HG02678 (cell line): ENCODE results near the gene CRYBA4.

Experiments
- ATAC-seq: cut with Tn5 transposase; IDR thresholded peaks from one replicate; pipeline ENCODE4 v1.9.1; 2021; ENCODE audit warnings: mild to moderate bottlenecking, moderate library complexity; ENCODE audit not compliant: unreplicated experiment

The CRYBA4 gene

GRCh38 chr22:26620197-26620596, 1.6 kb upstream of the CRYBA4 start:
- ATAC-seq: no peak

DNA sequence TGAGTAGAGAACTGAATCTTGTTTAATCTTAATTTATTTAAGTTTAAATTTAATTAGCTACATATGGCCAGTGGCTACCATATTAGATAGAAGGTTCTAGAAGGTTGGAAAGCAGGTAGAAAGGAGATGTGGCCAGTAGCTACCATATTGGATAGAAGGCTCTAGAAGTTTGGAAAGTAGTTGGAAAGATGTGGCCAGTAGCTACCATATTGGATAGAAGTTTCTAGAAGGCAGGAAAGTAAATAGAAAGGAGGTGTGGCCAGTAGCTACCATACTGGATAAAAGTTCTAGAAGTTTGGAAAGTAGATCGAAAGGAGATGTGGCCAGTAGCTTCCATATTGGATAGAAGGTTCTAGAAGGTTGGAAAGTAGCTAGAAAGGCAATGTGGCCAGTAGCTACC, 2.2 kb downstream of the CRYBA4 start:
- ATAC-seq: no peak

DNA sequence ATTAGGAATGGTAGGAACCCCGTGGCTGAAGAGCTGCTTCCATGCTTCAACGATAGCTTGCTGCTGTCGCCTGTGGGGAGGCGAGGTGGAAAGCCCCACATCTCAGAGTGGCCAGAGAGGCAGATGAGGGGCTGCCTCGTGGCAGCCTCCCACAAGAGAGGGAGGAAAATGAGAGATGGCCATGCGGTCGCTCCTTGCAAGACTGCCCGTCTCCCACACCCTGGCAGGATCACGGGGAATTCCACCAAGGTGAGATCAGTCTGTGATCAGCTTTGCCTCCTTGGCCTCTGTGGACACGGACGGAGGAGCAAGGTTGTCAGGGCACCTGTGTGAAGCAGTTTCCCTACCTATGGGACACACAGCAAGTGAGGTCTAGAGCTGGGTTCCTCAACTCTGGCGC, 3.0 kb downstream of the CRYBA4 start:
- ATAC-seq: no peak

GRCh38 chr22:26629988-26630761, 8.4 kb downstream of the CRYBA4 start:
- no peak for ATAC-seq

GRCh38 chr22:26631282-26631681, 9.5 kb downstream of the CRYBA4 start:
- no peak for ATAC-seq

DNA sequence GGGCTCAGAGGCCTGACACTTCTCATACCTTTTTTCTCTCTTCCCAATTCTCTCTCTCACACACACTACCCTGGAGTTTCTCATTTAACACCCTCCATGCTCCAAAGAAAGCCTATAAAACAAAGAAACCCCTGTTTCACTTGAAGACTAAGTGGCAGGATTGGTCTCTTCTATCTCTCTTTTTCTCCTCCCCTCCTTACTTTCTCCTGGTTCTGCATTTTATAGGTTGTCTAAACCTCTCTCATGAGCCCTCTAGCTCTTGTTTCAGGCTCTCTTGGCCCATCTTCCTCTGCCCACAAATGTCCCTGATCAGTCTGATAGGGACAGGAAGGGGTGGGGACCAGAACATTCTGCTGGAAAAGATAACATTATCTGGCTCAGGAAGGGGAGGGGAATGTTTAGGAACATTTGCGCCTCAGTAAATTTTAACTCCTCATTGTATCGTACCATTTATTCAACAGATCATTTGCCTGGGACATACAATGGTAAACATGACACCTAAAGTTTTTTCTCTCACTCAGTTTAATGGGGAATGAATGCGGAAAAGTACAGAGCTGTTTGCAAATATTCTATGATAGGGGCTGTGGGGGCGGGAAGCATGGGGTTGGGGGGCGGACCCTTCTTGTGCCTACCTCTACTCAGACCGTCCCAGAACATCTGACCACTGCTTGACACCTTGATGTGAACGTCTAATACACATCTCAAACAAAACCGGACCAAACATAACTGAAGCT, 10.8 kb downstream of the CRYBA4 start:
- no peak for ATAC-seq

DNA sequence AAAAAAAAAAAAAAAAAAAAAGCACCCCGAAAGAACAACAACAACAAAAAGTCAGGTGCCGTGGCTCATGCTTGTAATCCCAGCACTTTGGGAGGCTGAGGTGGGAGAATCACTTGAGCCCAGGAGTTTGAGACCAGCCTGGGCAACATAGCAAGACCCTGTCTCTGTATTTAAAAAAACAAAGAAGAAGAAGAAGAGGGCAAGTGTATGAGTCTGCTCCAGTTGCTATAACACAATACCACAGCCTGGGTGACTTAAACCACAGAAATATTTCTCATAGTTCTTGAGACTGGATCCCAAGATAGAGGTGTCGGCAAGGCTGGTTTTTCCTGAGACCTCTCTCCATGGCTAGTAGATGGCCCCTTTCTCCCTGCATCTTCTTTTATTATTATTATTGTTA, 12.4 kb downstream of the CRYBA4 start:
- no peak for ATAC-seq

GRCh38 chr22:26635117-26635516, 13.4 kb downstream of the CRYBA4 start:
- ATAC-seq: no peak

GRCh38 chr22:26636296-26636695, 14.5 kb downstream of the CRYBA4 start:
- no peak for ATAC-seq

- ATAC-seq: no peak
Measured at GRCh38 chr22:26642465-26643417, 21.0 kb downstream of the CRYBA4 start.

- no peak for ATAC-seq
Measured at GRCh38 chr22:26643418-26644100, 21.8 kb downstream of the CRYBA4 start.

DNA sequence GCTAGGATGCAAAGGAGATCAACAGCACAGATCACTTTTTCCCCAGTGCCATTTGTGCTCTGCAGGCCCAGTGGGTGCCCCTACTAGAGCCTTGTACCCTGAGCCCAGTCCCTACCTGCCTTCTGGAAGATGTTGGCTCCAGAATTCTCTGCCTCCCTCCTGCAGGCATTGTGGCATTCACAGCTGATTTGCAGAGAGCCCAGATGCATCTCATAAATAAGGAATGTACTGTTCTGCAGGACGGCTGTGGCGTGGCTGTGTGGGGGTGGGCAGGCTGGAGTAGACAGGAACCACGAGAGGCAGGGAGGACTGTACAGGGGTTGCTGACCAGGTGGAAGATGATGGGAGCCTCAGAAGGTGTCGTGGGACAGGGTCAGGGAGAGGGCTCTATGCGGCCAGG, 24.4 kb downstream of the CRYBA4 start:
- no peak for ATAC-seq

GRCh38 chr22:26648011-26648497, 26.3 kb downstream of the CRYBA4 start:
- no peak for ATAC-seq

- no peak for ATAC-seq
Measured at GRCh38 chr22:26648528-26649388, 27.0 kb downstream of the CRYBA4 start.

DNA sequence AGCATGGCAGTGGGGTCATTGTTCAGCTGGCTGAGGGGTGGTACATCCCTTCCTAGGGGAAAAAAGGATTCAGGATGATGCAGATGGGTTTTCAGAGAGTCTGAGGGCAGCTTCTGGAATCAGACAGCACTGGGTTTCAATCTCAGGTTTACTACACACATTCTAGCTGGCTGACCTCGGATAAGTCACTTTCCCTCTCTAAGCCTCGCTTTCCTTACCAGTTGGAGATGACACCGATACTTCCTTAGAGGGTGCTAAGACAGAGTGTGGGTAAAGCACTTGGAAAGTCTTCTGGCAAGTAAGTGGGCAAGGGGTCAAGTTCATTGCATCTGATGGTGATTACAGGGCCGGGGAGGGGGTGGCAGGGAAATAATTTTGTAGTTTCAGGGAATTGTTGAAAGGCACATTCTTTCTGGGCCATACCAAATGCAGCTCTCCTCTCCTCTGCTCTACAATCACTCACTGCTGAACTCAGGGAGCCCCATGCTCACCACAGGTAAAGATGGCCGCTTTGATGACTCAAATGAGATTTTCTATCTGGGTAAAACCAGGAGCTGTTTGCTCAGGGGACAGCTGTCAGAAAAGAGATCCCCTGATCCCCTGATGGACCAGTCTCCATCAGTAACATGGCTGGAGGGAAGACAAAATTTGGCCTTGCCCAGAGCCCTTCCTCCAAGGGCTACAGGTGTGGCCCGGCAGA, 29.1 kb downstream of the CRYBA4 start:
- no peak for ATAC-seq

DNA sequence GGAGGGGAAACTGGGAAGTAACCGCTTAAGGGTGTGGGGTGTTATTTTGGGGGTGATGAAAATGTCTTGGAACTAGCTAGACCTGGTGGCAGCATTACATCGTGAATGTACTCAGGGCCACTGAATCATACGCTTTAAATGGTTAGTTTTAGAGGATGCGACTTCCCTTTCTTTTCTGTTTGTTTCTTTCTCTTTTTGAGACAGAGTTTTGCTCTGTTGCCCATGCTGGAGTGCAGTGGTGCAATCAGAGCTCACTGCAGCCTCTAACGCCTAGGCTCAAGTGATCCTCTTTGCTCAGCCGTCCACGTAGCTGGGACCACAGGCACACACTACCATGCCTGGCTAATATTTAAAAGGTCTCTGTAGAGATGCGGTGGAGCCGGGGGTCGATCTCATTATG, 30.1 kb downstream of the CRYBA4 start:
- no peak for ATAC-seq

DNA sequence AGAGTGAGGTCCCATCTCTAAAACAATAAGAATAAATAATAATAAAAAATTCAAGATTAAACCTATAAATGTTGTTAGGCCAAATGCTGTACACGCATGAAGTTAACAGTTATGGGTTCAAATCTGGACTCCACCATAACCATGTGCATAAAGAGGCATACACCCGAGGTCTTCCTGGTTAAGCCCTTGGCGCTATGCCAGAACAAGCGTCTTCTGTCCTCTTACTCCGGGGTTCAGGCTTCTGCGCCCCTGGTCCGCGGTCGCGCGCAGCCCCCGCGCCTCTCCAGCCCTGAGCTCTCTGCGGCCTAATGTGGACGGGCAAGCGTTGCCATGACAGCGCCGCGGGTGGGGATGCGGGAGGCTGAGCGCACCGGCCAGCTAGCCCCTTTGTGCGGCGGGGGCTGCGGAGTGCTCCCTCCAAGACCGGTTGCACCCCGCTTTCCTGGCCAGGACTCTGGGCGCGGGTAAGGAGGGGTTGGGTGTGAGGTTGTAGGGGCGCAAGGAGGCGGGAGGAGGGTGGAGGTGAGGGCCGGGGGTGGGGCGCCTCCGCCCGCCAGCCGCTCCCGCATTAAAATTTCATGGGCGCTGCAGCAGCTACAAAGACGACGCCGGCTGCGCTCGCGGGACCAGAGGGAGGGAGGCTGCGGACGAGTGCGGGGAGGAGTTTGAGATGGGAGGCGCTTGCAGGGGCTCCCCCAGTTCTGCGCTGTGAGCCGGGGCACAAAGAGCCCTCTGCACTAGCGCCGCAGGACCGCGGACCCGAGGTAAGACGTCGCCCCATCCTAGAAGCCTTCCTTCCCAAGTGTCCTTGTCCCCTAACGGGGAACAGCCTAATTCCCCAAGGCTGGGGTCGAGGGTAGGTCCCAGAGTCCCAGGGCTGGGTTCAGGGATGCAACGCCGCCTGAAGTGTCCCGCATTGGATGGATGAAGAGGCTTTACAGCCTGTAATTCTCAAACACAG, 35.4 kb downstream of the CRYBA4 start, which contains the start of gene MIAT:
Gene MIAT (plus strand): TSS at position 698 of the 961 bp plus-strand sequence.
- ATAC-seq: peak; percentile 55

DNA sequence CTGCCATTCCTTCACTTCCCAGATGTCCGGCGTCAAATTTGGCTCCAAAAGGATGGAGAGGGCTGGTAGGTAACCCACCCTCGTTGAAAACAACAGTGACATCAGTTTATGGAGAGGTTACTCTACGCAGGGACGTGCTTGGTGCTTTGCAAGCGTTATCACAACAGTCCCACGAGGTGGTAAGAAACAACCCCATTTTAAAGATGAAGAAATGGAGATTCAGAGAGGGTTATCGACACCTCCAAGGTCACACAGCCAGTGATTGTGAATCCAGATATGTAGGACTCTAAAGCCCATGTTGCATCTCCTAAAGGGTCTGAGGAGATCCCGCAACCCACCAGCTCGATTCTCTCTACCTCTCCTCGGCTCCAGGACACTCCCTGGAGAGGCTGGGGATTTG, 36.4 kb downstream of the CRYBA4 start:
- no peak for ATAC-seq
